Activated CD8-positive, alpha-beta memory T cell treated with anti-CD3 and anti-CD28 coated beads, Interleukin-2, amount 50 U/mL, for 4 hours (primary cell): Measurements from ENCODE around the gene CRISP2.

ENCODE experiments used
- DNase-seq: peaks from one replicate; pipeline ENCODE4 v3.0.0-alpha.2; 2020

CRISP2 gene

DNA sequence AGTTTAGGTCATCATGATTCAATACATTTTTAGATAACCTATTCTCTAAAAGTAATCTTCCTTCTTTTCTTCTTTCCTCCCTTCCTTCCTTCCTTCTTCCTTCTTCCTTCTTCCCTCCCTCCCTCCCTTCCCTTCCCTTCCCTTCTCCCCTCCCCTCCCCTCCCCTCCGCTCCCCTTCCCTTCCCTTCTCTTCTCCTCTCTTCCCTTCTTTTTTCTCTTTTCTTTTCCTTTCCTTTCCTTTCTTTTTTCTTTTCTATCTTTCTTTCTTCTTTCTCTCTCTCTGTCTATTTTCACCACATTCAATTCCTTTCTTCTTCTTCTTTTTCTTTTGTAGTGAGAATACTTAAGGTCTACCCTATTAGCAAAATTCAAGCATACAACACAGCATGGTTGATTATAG, 59.4 kb downstream of the CRISP2 start:
- DNase-seq = no peak

DNA sequence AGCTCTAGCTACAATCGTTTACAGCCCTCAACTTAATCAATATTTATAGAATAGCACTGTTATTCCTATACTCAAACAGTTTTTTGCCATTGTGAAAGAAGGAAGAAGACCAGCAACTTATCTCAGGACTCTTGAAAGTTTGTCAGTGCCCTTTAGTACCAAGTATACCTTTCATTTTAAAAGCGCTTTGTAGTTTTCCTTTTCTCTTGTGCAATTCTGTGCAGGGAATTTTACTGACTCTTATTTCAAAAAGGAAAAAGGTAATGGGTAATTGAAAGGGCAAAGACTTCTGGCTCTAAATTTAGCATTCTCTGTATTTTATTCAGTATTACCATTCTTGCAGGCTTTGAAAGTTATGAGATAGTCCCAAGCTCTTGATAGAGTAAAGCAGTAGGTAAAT, 59.9 kb downstream of the CRISP2 start:
- DNase-seq = no peak

DNA sequence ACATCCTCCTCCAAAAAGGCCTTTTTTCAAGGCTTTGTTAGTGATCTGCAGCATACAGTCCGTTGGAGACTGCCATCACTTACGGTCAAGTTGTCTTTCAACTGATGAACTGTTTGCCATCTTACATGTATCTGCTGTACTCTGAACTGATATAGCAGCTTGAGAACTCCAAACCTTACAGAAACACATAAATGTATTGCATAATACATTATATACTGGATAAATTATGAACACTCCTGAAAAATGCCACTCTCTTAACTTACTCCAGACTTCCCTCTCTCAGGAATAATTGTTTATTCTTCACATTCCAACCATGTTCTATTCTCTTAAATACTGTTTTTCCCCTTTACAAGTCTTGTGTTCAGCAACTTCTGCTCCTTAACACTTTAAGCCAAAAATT, 62.1 kb downstream of the CRISP2 start:
- no peak for DNase-seq

DNA sequence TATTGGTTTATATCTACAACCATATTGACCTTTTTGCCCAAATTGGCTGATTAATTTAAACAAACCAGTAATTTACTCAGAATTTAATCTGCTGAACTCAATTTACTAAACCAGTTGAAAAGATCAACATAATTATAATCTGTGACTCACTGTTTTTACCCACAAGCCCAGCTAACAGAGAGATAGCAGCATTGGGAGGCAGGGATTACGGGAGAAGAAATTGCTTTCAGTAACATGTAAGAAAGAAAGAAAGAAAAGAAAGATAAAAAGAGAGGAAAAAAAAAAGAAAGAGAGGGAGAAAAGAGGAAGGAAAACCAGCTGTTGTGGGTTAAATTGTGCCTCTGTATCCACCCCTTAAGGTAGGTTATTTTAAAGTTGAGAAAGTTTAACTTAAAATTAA, 63.4 kb downstream of the CRISP2 start:
- no peak for DNase-seq

DNA sequence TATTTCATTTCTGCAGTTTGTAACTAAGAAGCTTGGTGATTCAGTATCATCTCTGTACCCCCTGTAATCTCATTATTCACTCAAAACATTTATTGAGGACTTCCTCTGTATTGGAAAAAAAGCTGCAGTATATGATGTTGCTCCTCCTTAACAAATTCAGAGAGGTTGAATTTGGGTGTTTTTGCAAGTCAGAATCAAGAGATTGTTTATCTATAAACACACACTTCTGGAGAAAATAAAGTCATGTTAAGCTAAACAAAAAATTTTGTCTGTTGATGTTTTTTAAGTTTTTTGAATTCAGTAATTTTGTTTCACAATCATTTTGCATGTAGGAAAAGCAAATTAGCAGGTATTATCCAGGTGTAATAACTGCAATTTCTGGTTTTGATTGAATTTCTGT, 65.3 kb downstream of the CRISP2 start:
- no peak for DNase-seq

DNA sequence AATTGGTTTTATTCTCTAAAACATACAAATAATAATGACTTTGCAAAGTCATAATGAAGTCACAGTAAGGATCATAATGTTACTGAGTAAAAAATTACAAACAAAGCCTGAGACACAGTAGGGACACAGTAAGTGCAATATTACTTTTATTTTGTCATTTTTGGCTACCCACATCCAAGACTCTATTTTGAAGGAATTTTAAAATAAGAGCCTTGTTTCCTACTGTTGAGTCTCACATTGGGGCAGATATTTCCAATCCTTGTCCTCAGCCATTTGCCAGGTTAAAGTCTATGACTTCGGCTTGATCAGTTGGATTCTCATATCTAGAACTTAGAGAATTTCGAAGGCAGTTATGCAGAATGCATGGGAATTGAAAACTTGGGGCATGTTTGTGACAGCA, 65.9 kb downstream of the CRISP2 start:
- DNase-seq = no peak

DNA sequence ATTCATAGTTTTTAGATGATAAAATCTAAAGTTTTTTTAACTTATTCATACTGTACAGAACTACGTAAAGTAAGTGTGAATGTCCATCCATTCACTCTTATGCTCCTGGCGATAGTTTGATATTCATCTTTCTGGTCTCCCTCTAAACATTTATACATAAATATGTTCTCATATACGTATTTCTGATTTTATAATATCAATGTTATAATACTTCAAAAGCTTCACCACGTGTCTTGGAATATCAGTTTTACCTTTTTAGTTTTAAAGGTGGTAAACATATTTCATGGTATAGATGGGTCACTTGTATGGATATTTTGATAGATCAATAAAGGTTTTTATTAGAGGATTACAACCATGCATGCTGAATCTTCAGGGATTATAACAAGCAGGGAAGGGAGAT, 66.4 kb downstream of the CRISP2 start:
- no peak for DNase-seq

DNA sequence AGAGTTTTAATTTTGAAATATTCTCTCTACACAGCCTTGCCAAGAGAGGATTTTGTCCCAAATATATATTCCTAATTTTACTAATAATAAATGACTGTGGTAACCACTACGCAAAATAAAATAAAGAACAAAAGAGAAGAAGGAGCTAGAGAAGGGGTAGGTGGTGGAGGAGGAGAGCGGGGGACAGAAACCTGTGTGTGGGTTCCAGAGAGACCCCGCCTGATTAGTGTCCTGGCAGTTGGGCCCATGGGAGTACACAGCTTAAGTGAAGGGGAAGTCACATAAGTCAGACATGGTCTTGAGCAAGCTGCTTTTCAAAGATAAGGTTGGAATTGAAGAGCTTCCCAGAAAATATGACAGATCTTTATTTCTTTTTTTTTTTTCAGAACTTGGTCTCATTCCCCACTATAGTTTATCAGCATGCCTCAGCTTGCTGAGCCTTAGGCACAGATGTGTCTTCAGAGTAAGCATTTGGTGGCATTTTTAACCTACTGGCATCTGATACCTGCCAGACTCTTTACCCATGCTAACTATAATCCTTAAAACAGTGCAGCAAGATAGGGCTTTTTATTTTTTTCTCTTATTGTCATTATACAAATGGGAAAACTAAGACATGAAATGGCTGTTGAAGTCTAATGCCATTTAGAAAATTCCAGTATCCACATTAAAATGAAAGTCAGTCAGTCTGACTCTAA, 67.1 kb downstream of the CRISP2 start:
- no peak for DNase-seq

DNA sequence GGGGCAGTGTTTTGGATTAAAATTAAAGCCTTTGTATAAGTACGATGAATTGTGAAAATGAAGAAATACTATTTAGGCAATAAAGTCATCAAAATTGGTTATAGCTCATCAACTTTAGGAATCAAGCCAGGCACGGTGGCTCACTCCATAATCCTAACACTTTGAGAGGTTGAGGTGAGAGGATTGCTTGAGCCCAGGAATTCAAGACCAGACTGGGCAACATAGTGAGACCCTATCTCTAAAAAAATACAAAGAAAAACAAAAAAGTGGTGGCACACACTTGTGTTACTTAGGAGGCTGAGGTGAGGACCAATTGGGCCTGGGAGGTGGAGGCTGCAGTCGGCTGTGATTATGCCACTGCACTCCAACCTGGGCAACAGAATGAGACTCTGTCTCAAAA, 68.2 kb downstream of the CRISP2 start:
- no peak for DNase-seq
